GM18499 (cell line): ENCODE measurements around the gene CLCN7.

Experiments used
- ATAC-seq: cut with Tn5 transposase; IDR thresholded peaks from one replicate; pipeline ENCODE4 v1.9.1; 2021; ENCODE audit warnings: moderate number of reproducible peaks; ENCODE audit not compliant: insufficient read depth, unreplicated experiment

The CLCN7 gene

GRCh38 chr16:1413684-1414531, 60.9 kb downstream of the CLCN7 start:
- no peak for ATAC-seq

GRCh38 chr16:1412847-1413246, 62.0 kb downstream of the CLCN7 start:
- ATAC-seq: no peak

GRCh38 chr16:1408171-1408837, 66.5 kb downstream of the CLCN7 start:
- ATAC-seq: no peak

- ATAC-seq: no peak
Measured at GRCh38 chr16:1407753-1408152, 67.1 kb downstream of the CLCN7 start.

- ATAC-seq: no peak
Measured at GRCh38 chr16:1403733-1404132, 71.1 kb downstream of the CLCN7 start.

GRCh38 chr16:1403036-1403435, 71.8 kb downstream of the CLCN7 start:
- no peak for ATAC-seq

- ATAC-seq: no peak
Measured at GRCh38 chr16:1401758-1402154, 73.1 kb downstream of the CLCN7 start.

GRCh38 chr16:1401061-1401757, 73.6 kb downstream of the CLCN7 start:
- ATAC-seq: no peak

- no peak for ATAC-seq
Measured at GRCh38 chr16:1398826-1399581, 75.8 kb downstream of the CLCN7 start.

GRCh38 chr16:1398351-1398750, 76.5 kb downstream of the CLCN7 start:
- no peak for ATAC-seq

GRCh38 chr16:1397779-1398178, 77.0 kb downstream of the CLCN7 start:
- ATAC-seq: no peak

GRCh38 chr16:1395444-1396031, 79.3 kb downstream of the CLCN7 start:
- no peak for ATAC-seq
